Urinary bladder (tissue), 4 donors: Measurements from ENCODE around the gene DBX2. TPM values are rescaled to one million over a fixed set of nuclear protein-coding genes. Genes with fewer than 3 reads are reported as not detected.

Experiments
- DNase-seq: peaks from one replicate; pipeline ENCODE4 v3.0.0-alpha.2; 2015; ENCODE audit errors: extremely low spot score
- H3K27ac ChIP-seq: one replicate; pipeline ENCODE4 v1.5.1; 2013; ENCODE audit warnings: low read depth, mild to moderate bottlenecking, moderate library complexity
- H3K36me3 ChIP-seq: one replicate; pipeline ENCODE4 v1.6.1; 2013; ENCODE audit warnings: mild to moderate bottlenecking, moderate library complexity; ENCODE audit not compliant: insufficient read depth
- H3K4me1 ChIP-seq: one replicate; pipeline ENCODE4 v1.6.1; 2013; ENCODE audit warnings: mild to moderate bottlenecking, moderate library complexity; ENCODE audit not compliant: insufficient read depth
- H3K4me3 ChIP-seq: one replicate; pipeline ENCODE4 v1.5.1; 2013; ENCODE audit warnings: low read depth, low read length
- WGBS: extraction: QIAGEN DNeasy Blood & Tissue Kit; methylation state at CpG from one replicate; pipeline ENCODE4 v1.1.7; 2013; 5-methylcytosine and 5-hydroxymethylcytosine counted together
- polyA plus RNA-seq: library from polyadenylated mRNA; stranded (reverse); fragments of 200-250 nt; gene quantifications from one replicate; pipeline ENCODE4 v1.2.3, GENCODE V29; 2013
- total RNA-seq: library from RNA; depleted of rRNA; stranded (reverse); fragments of >200 nt; gene quantifications from one replicate; pipeline ENCODE4 v1.2.3, GENCODE V29; 2014
- donor health status: healthy with polysubstance abuse.
- donor health status: healthy.

Gene DBX2
- total and polyA plus RNA-seq, 2 donors = 0.03 to 0.26 TPM

DNA sequence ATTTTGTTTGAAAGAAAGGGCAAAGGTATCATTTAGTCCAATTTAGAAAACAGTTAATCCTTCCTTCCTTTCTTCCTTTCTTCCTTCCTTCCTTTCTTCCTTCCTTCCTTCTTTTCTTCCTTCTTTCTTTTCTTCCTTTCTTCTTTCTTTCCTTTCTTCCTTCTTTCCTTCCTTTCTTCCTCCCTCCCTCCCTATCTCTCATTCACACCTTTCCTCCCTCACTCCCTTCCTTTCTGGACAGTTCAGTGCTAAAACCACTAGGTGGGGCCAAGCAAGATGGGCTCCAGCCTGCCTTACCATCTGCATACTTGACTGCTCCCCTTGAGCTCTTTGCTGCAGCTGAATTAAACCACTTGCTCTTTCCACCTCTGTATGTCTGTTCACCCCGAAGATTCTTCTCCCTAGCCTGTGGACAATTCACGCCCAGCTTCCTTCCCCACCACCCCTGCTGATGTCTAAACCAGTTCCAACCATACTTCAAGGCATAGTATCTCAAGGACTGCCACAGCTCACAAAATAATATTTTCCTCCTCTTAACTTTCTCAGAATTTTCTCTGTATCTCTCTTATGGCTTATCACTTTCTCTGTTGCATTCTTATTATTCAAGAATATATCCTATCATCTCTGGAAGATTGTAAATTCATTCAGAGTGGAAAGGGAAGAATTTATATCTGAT lies 78.0 kb downstream of the DBX2 start:
- 35% methylated on average over 2 of the region's 2 CpGs for WGBS
- no peak for DNase-seq
- Histone ChIP-seq H3K4me3 (no peak overlapping the region), H3K27ac (no peak overlapping the region), H3K4me1 (no peaks in the 10 kb centered on the region), H3K36me3 (no peaks in the 10 kb centered on the region)

- H3K27ac ChIP-seq = no peak overlapping the region
- WGBS = 31% methylated on average over 1 of the region's 1 CpG
- no peaks in the 10 kb centered on the region for H3K36me3 ChIP-seq
- no peaks in the 10 kb centered on the region for H3K4me1 ChIP-seq
- DNase-seq = no peak
- no peak overlapping the region for H3K4me3 ChIP-seq
Measured at GRCh38 chr12:44968965-44969364, 81.9 kb downstream of the DBX2 start.

Other genes starting within 250 kb of the DBX2 start
- 28.1 TPM for gene NELL2, start 174.8 kb downstream of the DBX2 start, total RNA-seq
- 21.7 TPM for gene NELL2, start 174.8 kb downstream of the DBX2 start, polyA plus RNA-seq
- gene ANO6, start 165.0 kb upstream of the DBX2 start, total RNA-seq = 163 TPM
- gene ANO6, start 165.0 kb upstream of the DBX2 start, polyA plus RNA-seq = 63.7 TPM